PC-9 (cell line): ENCODE results near the gene ELL3.

ENCODE experiments used
- CTCF ChIP-seq: fragments of 200-600 bp; sonication (generic); conservative IDR thresholded peaks from 2 replicates; pipeline ENCODE4 v1.6.1; 2017; ENCODE audit warnings: mixed run types, antibody characterized with exemption, mild to moderate bottlenecking, moderate library complexity
- EZH2 ChIP-seq: fragments of 200-600 bp; sonication (generic); IDR thresholded peaks from 2 replicates; pipeline ENCODE4 v1.8.0; 2017; ENCODE audit warnings: antibody characterized with exemption, low read depth

GRCh38 chr15:43792761-43793476 lies 16.2 kb upstream of the ELL3 start:
- no peak for TF ChIP-seq CTCF
- no peak for TF ChIP-seq EZH2
